ENCODE data around the gene NCAN. TPM values are rescaled to one million over a fixed set of nuclear protein-coding genes. Genes with fewer than 3 reads are reported as not detected.

Gene NCAN
- total RNA-seq, 1 donor from 2014 or later, result 0.14 TPM

- Histone ChIP-seq H3K4me1 (ENCODE audit: insufficient read depth, low read length) (no peaks in the 10 kb centered on the region), H4K20me1 (ENCODE audit: insufficient read depth, low read length) (no peaks in the 10 kb centered on the region), H3K4me2 (ENCODE audit: low read length) (no peak overlapping the region), H3K27ac (ENCODE audit: low read depth, low read length) (no peak overlapping the region), H3K9ac (ENCODE audit: low read length) (no peak overlapping the region), H3K4me3 (ENCODE audit: insufficient read depth, low read depth, low read length) (no peak overlapping the region), H3K27me3 (ENCODE audit: insufficient read depth, low read length) (no peaks in the 10 kb centered on the region), H3K79me2 (ENCODE audit: insufficient read depth, low read length) (no peaks in the 10 kb centered on the region), H2AFZ (ENCODE audit: low read depth, low read length) (no peak overlapping the region), H3K9me3 (ENCODE audit: insufficient read depth, low read depth, low read length) (no peaks in the 10 kb centered on the region), H3K36me3 (ENCODE audit: insufficient read depth, low read length) (peaks cover 16% of the 10 kb centered on the region)
- H3K27me3 Mint-ChIP-seq (ENCODE audit: low read depth, unreplicated experiment), result no peaks in the 10 kb centered on the region
- DNase-seq (ENCODE audit: low read depth), result no peak
- H3K4me1 Mint-ChIP-seq (ENCODE audit: low read depth, unreplicated experiment), result no peaks in the 10 kb centered on the region
- H3K4me3 Mint-ChIP-seq (ENCODE audit: unreplicated experiment), result no peak overlapping the region
- peaks cover 2% of the 10 kb centered on the region for H3K9me3 Mint-ChIP-seq (ENCODE audit: unreplicated experiment)
- no peak overlapping the region for H3K27ac Mint-ChIP-seq (ENCODE audit: unreplicated experiment)
- TF ChIP-seq CTCF (IDR thresholded peaks at IDR 0.05; ENCODE audit: insufficient read depth, low read depth, low read length) (no peak), EZH2 (IDR thresholded peaks at IDR 0.05; ENCODE audit: insufficient read depth, low read length) (no peak)
- H3K36me3 Mint-ChIP-seq (ENCODE audit: low read depth, unreplicated experiment), result peaks cover 9% of the 10 kb centered on the region
- no peak for FAIRE-seq
Measured at GRCh38 chr19:19285686-19286085, 73.9 kb downstream of the NCAN start.

GRCh38 chr19:19292607-19293006 lies 80.8 kb downstream of the NCAN start:
- H3K79me2 ChIP-seq (ENCODE audit: insufficient read depth, low read length), result no peaks in the 10 kb centered on the region
- no peaks in the 10 kb centered on the region for H3K4me1 ChIP-seq (ENCODE audit: insufficient read depth, low read length)
- H3K36me3 ChIP-seq (ENCODE audit: insufficient read depth, low read length), result peaks cover 13% of the 10 kb centered on the region
- peaks cover 22% of the 10 kb centered on the region for H3K36me3 Mint-ChIP-seq (ENCODE audit: low read depth, unreplicated experiment)
- H3K4me1 Mint-ChIP-seq (ENCODE audit: low read depth, unreplicated experiment), result no peaks in the 10 kb centered on the region
- FAIRE-seq (no peak), DNase-seq (ENCODE audit: low read depth) (no peak)
- no peaks in the 10 kb centered on the region for H3K9me3 Mint-ChIP-seq (ENCODE audit: unreplicated experiment)
- no peak overlapping the region for H3K27ac ChIP-seq (ENCODE audit: low read depth, low read length)
- no peak overlapping the region for H3K27ac Mint-ChIP-seq (ENCODE audit: unreplicated experiment)
- H3K4me2 ChIP-seq (ENCODE audit: low read length), result no peak overlapping the region
- no peaks in the 10 kb centered on the region for H3K27me3 ChIP-seq (ENCODE audit: insufficient read depth, low read length)
- H3K9me3 ChIP-seq (ENCODE audit: insufficient read depth, low read depth, low read length), result no peaks in the 10 kb centered on the region
- TF ChIP-seq CTCF (IDR thresholded peaks at IDR 0.05; ENCODE audit: insufficient read depth, low read depth, low read length), result no peak
- no peak for TF ChIP-seq EZH2 (IDR thresholded peaks at IDR 0.05; ENCODE audit: insufficient read depth, low read length)
- H4K20me1 ChIP-seq (ENCODE audit: insufficient read depth, low read length), result no peaks in the 10 kb centered on the region
- no peak overlapping the region for H3K9ac ChIP-seq (ENCODE audit: low read length)
- H3K27me3 Mint-ChIP-seq (ENCODE audit: low read depth, unreplicated experiment), result no peaks in the 10 kb centered on the region
- H3K4me3 ChIP-seq (ENCODE audit: insufficient read depth, low read depth, low read length), result no peak overlapping the region
- H2AFZ ChIP-seq (ENCODE audit: low read depth, low read length), result no peak overlapping the region
- H3K4me3 Mint-ChIP-seq (ENCODE audit: unreplicated experiment), result no peak overlapping the region

GRCh38 chr19:19294914-19295313 lies 83.2 kb downstream of the NCAN start:
- H3K9me3 Mint-ChIP-seq (ENCODE audit: unreplicated experiment), result no peaks in the 10 kb centered on the region
- H3K79me2 ChIP-seq (ENCODE audit: insufficient read depth, low read length), result no peaks in the 10 kb centered on the region
- no peak overlapping the region for H3K9ac ChIP-seq (ENCODE audit: low read length)
- H3K27me3 Mint-ChIP-seq (ENCODE audit: low read depth, unreplicated experiment), result no peaks in the 10 kb centered on the region
- TF ChIP-seq CTCF (IDR thresholded peaks at IDR 0.05; ENCODE audit: insufficient read depth, low read depth, low read length) (no peak), EZH2 (IDR thresholded peaks at IDR 0.05; ENCODE audit: insufficient read depth, low read length) (no peak)
- peaks cover 23% of the 10 kb centered on the region for H3K36me3 Mint-ChIP-seq (ENCODE audit: low read depth, unreplicated experiment)
- H3K27me3 ChIP-seq (ENCODE audit: insufficient read depth, low read length), result no peaks in the 10 kb centered on the region
- H3K27ac ChIP-seq (ENCODE audit: low read depth, low read length), result no peak overlapping the region
- no peak overlapping the region for H3K4me3 Mint-ChIP-seq (ENCODE audit: unreplicated experiment)
- H3K27ac Mint-ChIP-seq (ENCODE audit: unreplicated experiment), result no peak overlapping the region
- no peaks in the 10 kb centered on the region for H3K4me1 ChIP-seq (ENCODE audit: insufficient read depth, low read length)
- DNase-seq (ENCODE audit: low read depth) (no peak), FAIRE-seq (no peak)
- no peak overlapping the region for H2AFZ ChIP-seq (ENCODE audit: low read depth, low read length)
- H4K20me1 ChIP-seq (ENCODE audit: insufficient read depth, low read length), result no peaks in the 10 kb centered on the region
- peaks cover 10% of the 10 kb centered on the region for H3K36me3 ChIP-seq (ENCODE audit: insufficient read depth, low read length)
- H3K9me3 ChIP-seq (ENCODE audit: insufficient read depth, low read depth, low read length), result no peaks in the 10 kb centered on the region
- H3K4me2 ChIP-seq (ENCODE audit: low read length), result no peak overlapping the region
- no peaks in the 10 kb centered on the region for H3K4me1 Mint-ChIP-seq (ENCODE audit: low read depth, unreplicated experiment)
- H3K4me3 ChIP-seq (ENCODE audit: insufficient read depth, low read depth, low read length), result no peak overlapping the region

All from astrocyte (in vitro differentiated cells and primary cell).